ENCODE results near the gene BEX3. TPM values are rescaled to one million over a fixed set of nuclear protein-coding genes. Genes with fewer than 3 reads are reported as not detected.

BEX3 gene
- total and polyA plus RNA-seq, 2 experiments from 2014 or later, result 154 to 313 TPM

- no peak overlapping the region for H3K4me2 ChIP-seq (ENCODE audit: unreplicated experiment)
- H3F3A ChIP-seq (ENCODE audit: insufficient read depth), result 0 out of 2 replicates have a peak, but pooled peaks cover 5% of the 10 kb centered on the region
- H3K36me3 ChIP-seq (ENCODE audit: low read depth), result no peaks in the 10 kb centered on the region
- no peak for DNase-seq
- H3K27ac ChIP-seq, result no peak overlapping the region
- no peaks in the 10 kb centered on the region for H3K9me2 ChIP-seq (ENCODE audit: insufficient read depth)
- no peak overlapping the region for H2AFZ ChIP-seq
- no peak overlapping the region for H3K9ac ChIP-seq
- H3K9me3 ChIP-seq (ENCODE audit: low read depth), result no peaks in the 10 kb centered on the region
- H3K4me3 ChIP-seq, result no peak overlapping the region
- H4K20me1 ChIP-seq (ENCODE audit: insufficient read depth), result no peaks in the 10 kb centered on the region
- H3K4me1 ChIP-seq (ENCODE audit: insufficient read depth), result peaks cover 10% of the 10 kb centered on the region
- no peaks in the 10 kb centered on the region for H3K79me2 ChIP-seq (ENCODE audit: insufficient read depth)
- WGBS, 2 experiments (ENCODE audit: low coverage in 1 of 2, low lambda C conversion rate in 2 of 2, missing lambda C conversion rate in 2 of 2), result 95 to 100% methylated on average over 6 to 7 of the region's 7 CpGs
- H3K27me3 ChIP-seq (replicated peaks; ENCODE audit: insufficient read depth), result no peaks in the 10 kb centered on the region
- in situ Hi-C loops (cut with MboI), result no loop called here
- TF ChIP-seq EZH2phosphoT487 (IDR thresholded peaks at IDR 0.05; ENCODE audit: insufficient read depth, low read depth), result no peak
- TF ChIP-seq EZH2 (IDR thresholded peaks at IDR 0.05; ENCODE audit: insufficient read depth, poor library complexity, severe bottlenecking), result no peak
Observed at GRCh38 chrX:103414561-103414960, 38.2 kb downstream of the BEX3 start.

- H3K27me3 ChIP-seq (replicated peaks; ENCODE audit: insufficient read depth), result no peaks in the 10 kb centered on the region
- no peaks in the 10 kb centered on the region for H3K9me3 ChIP-seq (ENCODE audit: low read depth)
- no peak overlapping the region for H3K4me3 ChIP-seq
- in situ Hi-C loops (cut with MboI), result no loop called here
- no peaks in the 10 kb centered on the region for H3K79me2 ChIP-seq (ENCODE audit: insufficient read depth)
- DNase-seq, result no peak
- no peak overlapping the region for H3K9ac ChIP-seq
- no peaks in the 10 kb centered on the region for H4K20me1 ChIP-seq (ENCODE audit: insufficient read depth)
- 98% methylated on average over 6 of the region's 6 CpGs for WGBS, 2 experiments (ENCODE audit: low coverage in 1 of 2, low lambda C conversion rate in 2 of 2, missing lambda C conversion rate in 2 of 2)
- 0 out of 2 replicates have a peak, but pooled peaks cover 5% of the 10 kb centered on the region for H3F3A ChIP-seq (ENCODE audit: insufficient read depth)
- H3K9me2 ChIP-seq (ENCODE audit: insufficient read depth), result no peaks in the 10 kb centered on the region
- H2AFZ ChIP-seq, result no peak overlapping the region
- H3K4me1 ChIP-seq (ENCODE audit: insufficient read depth), result peaks cover 10% of the 10 kb centered on the region
- H3K4me2 ChIP-seq (ENCODE audit: unreplicated experiment), result no peak overlapping the region
- TF ChIP-seq EZH2phosphoT487 (IDR thresholded peaks at IDR 0.05; ENCODE audit: insufficient read depth, low read depth), result no peak
- TF ChIP-seq EZH2 (IDR thresholded peaks at IDR 0.05; ENCODE audit: insufficient read depth, poor library complexity, severe bottlenecking), result no peak
- H3K36me3 ChIP-seq (ENCODE audit: low read depth), result no peaks in the 10 kb centered on the region
- no peak overlapping the region for H3K27ac ChIP-seq
Observed at GRCh38 chrX:103415068-103415467, 38.7 kb downstream of the BEX3 start.

GRCh38 chrX:103415528-103415927 is 39.2 kb downstream of the BEX3 start:
- Histone ChIP-seq H3K9ac (no peak overlapping the region), H3K9me3 (ENCODE audit: low read depth) (no peaks in the 10 kb centered on the region), H2AFZ (no peak overlapping the region), H3K9me2 (ENCODE audit: insufficient read depth) (no peaks in the 10 kb centered on the region), H4K20me1 (ENCODE audit: insufficient read depth) (no peaks in the 10 kb centered on the region), H3K4me3 (no peak overlapping the region), H3K27ac (no peak overlapping the region), H3K4me1 (ENCODE audit: insufficient read depth) (peaks cover 10% of the 10 kb centered on the region), H3K4me2 (ENCODE audit: unreplicated experiment) (no peak overlapping the region), H3K27me3 (replicated peaks; ENCODE audit: insufficient read depth) (no peaks in the 10 kb centered on the region), H3K79me2 (ENCODE audit: insufficient read depth) (no peaks in the 10 kb centered on the region), H3F3A (ENCODE audit: insufficient read depth) (0 out of 2 replicates have a peak, but pooled peaks cover 5% of the 10 kb centered on the region), H3K36me3 (ENCODE audit: low read depth) (no peaks in the 10 kb centered on the region)
- no peak for TF ChIP-seq EZH2phosphoT487 (IDR thresholded peaks at IDR 0.05; ENCODE audit: insufficient read depth, low read depth)
- TF ChIP-seq EZH2 (IDR thresholded peaks at IDR 0.05; ENCODE audit: insufficient read depth, poor library complexity, severe bottlenecking), result no peak
- no peak for DNase-seq
- in situ Hi-C loops (cut with MboI), result no loop called here

- in situ Hi-C loops (cut with MboI), result no loop called here
- 83 to 100% methylated on average over 1 of the region's 1 CpG for WGBS, 2 experiments (ENCODE audit: low coverage in 1 of 2, low lambda C conversion rate in 2 of 2, missing lambda C conversion rate in 2 of 2)
- DNase-seq, result no peak
- Histone ChIP-seq H3K27me3 (replicated peaks; ENCODE audit: insufficient read depth) (no peaks in the 10 kb centered on the region), H3K4me1 (ENCODE audit: insufficient read depth) (peaks cover 10% of the 10 kb centered on the region), H3K9me3 (ENCODE audit: low read depth) (no peaks in the 10 kb centered on the region), H3K27ac (peak overlapping the region; percentile 58), H3K79me2 (ENCODE audit: insufficient read depth) (no peaks in the 10 kb centered on the region), H3K36me3 (ENCODE audit: low read depth) (no peaks in the 10 kb centered on the region), H3K9ac (no peak overlapping the region), H3K4me2 (ENCODE audit: unreplicated experiment) (no peak overlapping the region), H2AFZ (no peak overlapping the region), H3K9me2 (ENCODE audit: insufficient read depth) (no peaks in the 10 kb centered on the region), H4K20me1 (ENCODE audit: insufficient read depth) (no peaks in the 10 kb centered on the region), H3F3A (ENCODE audit: insufficient read depth) (0 out of 2 replicates have a peak, but pooled peaks cover 5% of the 10 kb centered on the region), H3K4me3 (peak overlapping the region; percentile 26; the same call in 1 of the 2 replicates)
- no peak for TF ChIP-seq EZH2 (IDR thresholded peaks at IDR 0.05; ENCODE audit: insufficient read depth, poor library complexity, severe bottlenecking)
Observed at GRCh38 chrX:103417370-103417769, 41.0 kb downstream of the BEX3 start.

- Histone ChIP-seq H3K36me3 (ENCODE audit: low read depth) (no peaks in the 10 kb centered on the region), H3K4me1 (ENCODE audit: insufficient read depth) (peaks cover 10% of the 10 kb centered on the region), H3K9me2 (ENCODE audit: insufficient read depth) (no peaks in the 10 kb centered on the region), H3K4me2 (ENCODE audit: unreplicated experiment) (no peak overlapping the region), H3K9me3 (ENCODE audit: low read depth) (no peaks in the 10 kb centered on the region), H3K4me3 (peak overlapping the region; percentile 26; the same call in 1 of the 2 replicates), H3F3A (ENCODE audit: insufficient read depth) (0 out of 2 replicates have a peak, but pooled peaks cover 5% of the 10 kb centered on the region), H3K27me3 (replicated peaks; ENCODE audit: insufficient read depth) (no peaks in the 10 kb centered on the region), H3K79me2 (ENCODE audit: insufficient read depth) (no peaks in the 10 kb centered on the region), H4K20me1 (ENCODE audit: insufficient read depth) (no peaks in the 10 kb centered on the region), H2AFZ (no peak overlapping the region), H3K27ac (peak overlapping the region; percentile 58), H3K9ac (no peak overlapping the region)
- no peak for TF ChIP-seq EZH2phosphoT487 (IDR thresholded peaks at IDR 0.05; ENCODE audit: insufficient read depth, low read depth)
- TF ChIP-seq EZH2 (IDR thresholded peaks at IDR 0.05; ENCODE audit: insufficient read depth, poor library complexity, severe bottlenecking), result no peak
- in situ Hi-C loops (cut with MboI), result no loop called here
- WGBS, 2 experiments (ENCODE audit: low coverage in 1 of 2, low lambda C conversion rate in 2 of 2, missing lambda C conversion rate in 2 of 2), result 2 to 4% methylated on average over 2 of the region's 2 CpGs
- DNase-seq, result peak; percentile 45
Observed at GRCh38 chrX:103417933-103418332, 41.6 kb downstream of the BEX3 start.

Measured in GM23248 (cell line).